ENCODE measurements around the gene ELP4. TPM values are rescaled to one million over a fixed set of nuclear protein-coding genes. Genes with fewer than 3 reads are reported as not detected.

Gene ELP4
- polyA plus RNA-seq, 2 of the 4 experiments (the other 2 are of a cell fraction), result 16.9 to 26.0 TPM

DNA sequence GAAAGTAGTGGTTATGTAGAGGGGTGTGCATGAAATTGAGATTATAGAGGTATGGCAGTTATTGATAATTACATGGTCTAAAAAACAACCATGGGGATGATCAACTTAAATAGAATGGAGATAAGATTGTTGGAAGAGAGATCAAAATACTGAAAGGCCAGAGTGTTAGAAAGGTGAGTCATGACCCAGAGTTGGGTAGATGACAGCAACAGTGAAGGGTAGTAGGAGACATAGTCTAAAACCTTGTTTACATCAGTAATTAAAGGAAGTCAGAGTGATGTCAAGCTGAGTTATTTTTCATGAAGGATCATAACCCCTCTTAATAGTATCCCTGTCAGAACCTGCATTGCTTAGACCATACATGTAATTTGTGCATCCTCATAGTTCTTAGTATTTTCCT, 110.9 kb downstream of the ELP4 start:
- no peak overlapping the region for H3K27ac ChIP-seq
- no peak for FAIRE-seq
- no peaks in the 10 kb centered on the region for H3K9me3 ChIP-seq
- DNase-seq (ENCODE audit: low read depth in 1 of 2, low spot score in 1 of 2), result no peak
- no peak overlapping the region for H3K4me3 ChIP-seq
- POLR2A ChIA-PET, result no interaction called here
- TF ChIP-seq FOSL2 (IDR thresholded peaks at IDR 0.05) (no peak), FOSL2 (CRISPR knock-in tag; IDR thresholded peaks at IDR 0.05) (0 out of 2 replicates have a peak, but pooled peaks have one; percentile 7), FOSB (CRISPR knock-in tag; IDR thresholded peaks at IDR 0.05) (no peak), POLR2A (IDR thresholded peaks at IDR 0.05; ENCODE audit: low read length) (no peak), JUNB (IDR thresholded peaks at IDR 0.05) (no peak), HOXB5 (CRISPR knock-in tag; IDR thresholded peaks at IDR 0.05) (no peak), KDM1A (IDR thresholded peaks at IDR 0.05; ENCODE audit: low read depth) (no peak), CEBPB (IDR thresholded peaks at IDR 0.05) (no peak), MYC (IDR thresholded peaks at IDR 0.05; ENCODE audit: borderline replicate concordance, low read length) (no peak)
- no peak overlapping the region for H3K4me2 ChIP-seq
- no peak for ATAC-seq
- no peaks in the 10 kb centered on the region for H3K4me1 ChIP-seq
- CTCF ChIA-PET, result interaction anchor here (1.0 kb wide), 1 partner anchor 20 kb away, joined by 4 read pairs; no protein-coding TSS in a partner anchor

DNA sequence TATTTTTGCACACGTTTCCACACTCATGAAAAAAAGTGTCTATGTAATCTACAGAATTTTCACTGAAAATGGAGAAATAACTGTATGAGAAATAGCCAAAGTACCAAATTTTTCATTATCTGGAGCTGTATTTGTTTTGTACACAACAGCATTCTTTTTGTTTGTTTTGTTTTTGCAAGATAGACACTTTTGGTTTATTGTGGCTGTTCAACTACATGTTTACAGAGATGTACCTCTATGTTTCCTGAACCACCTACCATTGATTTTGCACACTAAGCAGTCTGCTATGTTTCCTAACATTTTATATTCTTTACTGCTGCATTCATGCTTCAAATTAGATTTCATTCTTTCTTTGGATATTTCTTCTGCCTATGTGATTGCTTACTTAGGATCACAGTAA, 116.3 kb downstream of the ELP4 start:
- Histone ChIP-seq H3K27ac (no peak overlapping the region), H3K9me3 (no peaks in the 10 kb centered on the region), H3K4me3 (no peak overlapping the region), H3K4me1 (no peaks in the 10 kb centered on the region), H3K4me2 (no peak overlapping the region)
- ChIA-PET POLR2A (no interaction called here), CTCF (interaction anchor here (3.0 kb wide), 1 partner anchor 15 kb away, joined by 13 read pairs; no protein-coding TSS in a partner anchor)
- WGBS (ENCODE audit: missing lambda C conversion rate), result 71% methylated on average over 1 of the region's 1 CpG
- TF ChIP-seq ZNF302 (CRISPR knock-in tag; IDR thresholded peaks at IDR 0.05) (no peak), EHMT2 (IDR thresholded peaks at IDR 0.05; ENCODE audit: low read depth) (no peak), ZC3H11A (IDR thresholded peaks at IDR 0.05) (no peak), RNF2 (IDR thresholded peaks at IDR 0.05; ENCODE audit: borderline replicate concordance, low read depth) (no peak), NR3C1 (IDR thresholded peaks at IDR 0.05) (no peak), POLR2A (IDR thresholded peaks at IDR 0.05; ENCODE audit: low read length) (no peak), HDAC2 (IDR thresholded peaks at IDR 0.05) (no peak), FOSB (CRISPR knock-in tag; IDR thresholded peaks at IDR 0.05) (no peak), MAFK (IDR thresholded peaks at IDR 0.05; ENCODE audit: partially characterized antibody) (peak; percentile 89)
- FAIRE-seq, result no peak
- DNase-seq (ENCODE audit: low read depth in 1 of 2, low spot score in 1 of 2), result no peak
- ATAC-seq, result no peak

DNA sequence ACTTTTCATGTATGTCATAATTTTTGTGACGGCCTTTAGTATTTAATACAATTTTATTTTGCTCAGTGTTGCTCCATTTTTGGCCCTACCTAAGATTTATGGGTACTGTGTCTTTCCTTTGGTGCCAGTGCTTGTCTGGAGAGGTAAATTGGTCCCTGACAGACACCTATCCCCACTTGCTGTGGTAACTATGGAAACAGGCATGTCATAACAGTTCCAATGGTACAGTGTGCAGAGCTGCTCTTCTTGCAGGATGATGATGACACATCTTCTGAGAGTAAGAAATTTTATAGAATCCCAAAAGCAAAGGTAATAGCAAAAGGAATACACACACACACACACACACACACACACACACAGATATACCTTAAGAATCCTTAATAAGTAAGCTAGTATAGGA, 118.5 kb downstream of the ELP4 start:
- WGBS (ENCODE audit: missing lambda C conversion rate), result 89% methylated on average over 1 of the region's 1 CpG
- no peak for FAIRE-seq

More for the DNA sequence above, 118.5 kb downstream of the ELP4 start:
- no peak for ATAC-seq
- CTCF ChIA-PET, result interaction anchor here (3.0 kb wide), 1 partner anchor 13 kb away, joined by 13 read pairs; no protein-coding TSS in a partner anchor
- Histone ChIP-seq H3K4me2 (no peak overlapping the region), H3K4me1 (no peaks in the 10 kb centered on the region), H3K4me3 (no peak overlapping the region), H3K27ac (no peak overlapping the region), H3K9me3 (no peaks in the 10 kb centered on the region)
- DNase-seq (ENCODE audit: low read depth in 1 of 2, low spot score in 1 of 2), result no peak
- TF ChIP-seq CBX2 (IDR thresholded peaks at IDR 0.05; ENCODE audit: borderline replicate concordance, low read depth) (no peak), MYC (IDR thresholded peaks at IDR 0.05; ENCODE audit: borderline replicate concordance, low read length) (no peak), JUN (IDR thresholded peaks at IDR 0.05) (no peak), HOXB5 (CRISPR knock-in tag; IDR thresholded peaks at IDR 0.05) (no peak), FOSL2 (IDR thresholded peaks at IDR 0.05) (no peak), FOSL2 (CRISPR knock-in tag; IDR thresholded peaks at IDR 0.05) (no peak), EHF (CRISPR knock-in tag; IDR thresholded peaks at IDR 0.05) (no peak), HEYL (CRISPR knock-in tag; IDR thresholded peaks at IDR 0.05) (no peak), MAZ (IDR thresholded peaks at IDR 0.05; ENCODE audit: borderline replicate concordance, low read depth, low read length) (no peak)
- TF ChIP-seq, protein P1, sequence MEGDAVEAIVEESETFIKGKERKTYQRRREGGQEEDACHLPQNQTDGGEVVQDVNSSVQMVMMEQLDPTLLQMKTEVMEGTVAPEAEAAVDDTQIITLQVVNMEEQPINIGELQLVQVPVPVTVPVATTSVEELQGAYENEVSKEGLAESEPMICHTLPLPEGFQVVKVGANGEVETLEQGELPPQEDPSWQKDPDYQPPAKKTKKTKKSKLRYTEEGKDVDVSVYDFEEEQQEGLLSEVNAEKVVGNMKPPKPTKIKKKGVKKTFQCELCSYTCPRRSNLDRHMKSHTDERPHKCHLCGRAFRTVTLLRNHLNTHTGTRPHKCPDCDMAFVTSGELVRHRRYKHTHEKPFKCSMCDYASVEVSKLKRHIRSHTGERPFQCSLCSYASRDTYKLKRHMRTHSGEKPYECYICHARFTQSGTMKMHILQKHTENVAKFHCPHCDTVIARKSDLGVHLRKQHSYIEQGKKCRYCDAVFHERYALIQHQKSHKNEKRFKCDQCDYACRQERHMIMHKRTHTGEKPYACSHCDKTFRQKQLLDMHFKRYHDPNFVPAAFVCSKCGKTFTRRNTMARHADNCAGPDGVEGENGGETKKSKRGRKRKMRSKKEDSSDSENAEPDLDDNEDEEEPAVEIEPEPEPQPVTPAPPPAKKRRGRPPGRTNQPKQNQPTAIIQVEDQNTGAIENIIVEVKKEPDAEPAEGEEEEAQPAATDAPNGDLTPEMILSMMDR (IDR thresholded peaks at IDR 0.05), result no peak
- TF ChIP-seq, protein P2, sequence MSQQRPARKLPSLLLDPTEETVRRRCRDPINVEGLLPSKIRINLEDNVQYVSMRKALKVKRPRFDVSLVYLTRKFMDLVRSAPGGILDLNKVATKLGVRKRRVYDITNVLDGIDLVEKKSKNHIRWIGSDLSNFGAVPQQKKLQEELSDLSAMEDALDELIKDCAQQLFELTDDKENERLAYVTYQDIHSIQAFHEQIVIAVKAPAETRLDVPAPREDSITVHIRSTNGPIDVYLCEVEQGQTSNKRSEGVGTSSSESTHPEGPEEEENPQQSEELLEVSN (IDR thresholded peaks at IDR 0.05; ENCODE audit: borderline replicate concordance, low read depth), result no peak
- POLR2A ChIA-PET, result interaction anchor here (1.0 kb wide), 1 partner anchor 27 kb away, joined by 3 read pairs; no protein-coding TSS in a partner anchor

Data from A549 (cell line).